Breast epithelium (tissue), 4 donors: ENCODE measurements around the gene CHST5. TPM values are rescaled to one million over a fixed set of nuclear protein-coding genes. Genes with fewer than 3 reads are reported as not detected.

Experiments
- DNase-seq, 2 donors: peaks; one replicate each; pipeline ENCODE4 v3.0.0-alpha.2; 2019; ENCODE audit warnings: low spot score in 2 of 2
- H3K27ac ChIP-seq, 2 donors: fragments of 200-600 bp; sonication (generic) in 1 of 2; one replicate each; pipeline ENCODE4 v1.5.1; 2016 to 2019; ENCODE audit warnings: mild to moderate bottlenecking in 1 of 2
- H3K27me3 ChIP-seq, 2 donors: fragments of 200-600 bp; sonication (generic) in 1 of 2; one replicate each; pipeline versions ENCODE4 v1.5.1 to v1.6.0; 2017 to 2019; ENCODE audit warnings: control low read depth in 1 of 2, mild to moderate bottlenecking in 1 of 2
- H3K36me3 ChIP-seq: fragments of 200-600 bp; one replicate; pipeline ENCODE4 v1.5.1; 2019
- H3K4me1 ChIP-seq, 2 donors: fragments of 200-600 bp; sonication (generic); one replicate each; pipeline ENCODE4 v1.5.1; 2016 to 2019; ENCODE audit warnings: control low read depth in 1 of 2
- H3K4me3 ChIP-seq, 3 donors: fragments of 200-600 bp; sonication (generic); 1 replicate in 2 of 3; 2 replicates in 1 of 3; pipeline ENCODE4 v1.5.1; 2016 to 2019; ENCODE audit warnings: mild to moderate bottlenecking in 3 of 3, moderate library complexity in 2 of 3
- H3K9me3 ChIP-seq, 2 donors: fragments of 200-600 bp; sonication (generic) in 1 of 2; one replicate each; pipeline ENCODE4 v1.5.1; 2016 to 2019; ENCODE audit warnings: control low read depth in 1 of 2
- POLR2A ChIP-seq: fragments of 450-650 bp; IDR thresholded peaks from one replicate; pipeline ENCODE4 v1.6.1; 2016; ENCODE audit warnings: antibody characterized with exemption, mild to moderate bottlenecking, moderate library complexity
- POLR2AphosphoS5 ChIP-seq, 3 donors: sonication (generic); formaldehyde crosslinking; IDR thresholded peaks; one replicate each; pipeline ENCODE4 v1.6.1; 2017; ENCODE audit warnings: antibody characterized with exemption in 3 of 3
- intact Hi-C: fragments of 100-400 bp; cut with DNase I; formaldehyde crosslinking; loops from one replicate; pipeline ENCODE4 v1.15.1; 2023; ENCODE audit warnings: low total_unique reads
- total RNA-seq, 3 donors: library from RNA; depleted of rRNA; stranded (reverse); fragments of >200 nt; gene quantifications; one replicate each; pipeline ENCODE4 v1.1.0, GENCODE V29; 2016
- TF ChIP-seq, protein P1 (sequence below), 3 donors: fragments of 450-650 bp; IDR thresholded peaks; one replicate each; pipeline ENCODE4 v1.5.1; 2016 to 2017; ENCODE audit warnings: antibody characterized with exemption in 3 of 3, mild to moderate bottlenecking in 3 of 3, moderate library complexity in 3 of 3

CHST5 gene
- total RNA-seq, 3 donors from 2014 or later: 0.15 to 0.33 TPM; not detected in 1

DNA sequence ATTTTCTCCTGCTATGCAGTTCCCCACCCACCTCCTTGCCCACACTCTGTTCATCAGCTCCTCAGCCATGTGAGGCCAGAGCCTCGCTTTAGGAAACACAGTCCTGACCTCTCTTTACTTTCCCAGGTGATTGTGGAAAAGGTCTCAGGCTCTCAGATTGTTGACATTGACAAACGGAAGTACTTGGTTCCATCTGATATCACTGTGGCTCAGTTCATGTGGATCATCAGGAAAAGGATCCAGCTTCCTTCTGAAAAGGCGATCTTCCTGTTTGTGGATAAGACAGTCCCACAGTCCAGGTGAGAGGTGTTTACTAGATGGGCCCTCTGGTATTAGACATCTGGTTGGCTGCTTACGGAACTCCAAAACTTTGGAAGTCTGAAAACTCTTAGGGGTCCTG, 32.0 kb upstream of the CHST5 start:
- intact Hi-C loops: no loop called here
- Histone ChIP-seq H3K27ac (peak overlapping the region in 1 of 2 donors; percentile 84), H3K27me3 (no peaks in the 10 kb centered on the region), H3K4me1 (peaks cover 0 to 11% of the 10 kb centered on the region in 2 donors), H3K36me3 (peaks cover 4% of the 10 kb centered on the region), H3K4me3 (peak overlapping the region in 1 of 3 donors; percentile 78), H3K9me3 (no peaks in the 10 kb centered on the region)
- TF ChIP-seq POLR2AphosphoS5 (IDR thresholded peaks at IDR 0.05) (no peak), POLR2A (no peak)
- TF ChIP-seq, protein P1, sequence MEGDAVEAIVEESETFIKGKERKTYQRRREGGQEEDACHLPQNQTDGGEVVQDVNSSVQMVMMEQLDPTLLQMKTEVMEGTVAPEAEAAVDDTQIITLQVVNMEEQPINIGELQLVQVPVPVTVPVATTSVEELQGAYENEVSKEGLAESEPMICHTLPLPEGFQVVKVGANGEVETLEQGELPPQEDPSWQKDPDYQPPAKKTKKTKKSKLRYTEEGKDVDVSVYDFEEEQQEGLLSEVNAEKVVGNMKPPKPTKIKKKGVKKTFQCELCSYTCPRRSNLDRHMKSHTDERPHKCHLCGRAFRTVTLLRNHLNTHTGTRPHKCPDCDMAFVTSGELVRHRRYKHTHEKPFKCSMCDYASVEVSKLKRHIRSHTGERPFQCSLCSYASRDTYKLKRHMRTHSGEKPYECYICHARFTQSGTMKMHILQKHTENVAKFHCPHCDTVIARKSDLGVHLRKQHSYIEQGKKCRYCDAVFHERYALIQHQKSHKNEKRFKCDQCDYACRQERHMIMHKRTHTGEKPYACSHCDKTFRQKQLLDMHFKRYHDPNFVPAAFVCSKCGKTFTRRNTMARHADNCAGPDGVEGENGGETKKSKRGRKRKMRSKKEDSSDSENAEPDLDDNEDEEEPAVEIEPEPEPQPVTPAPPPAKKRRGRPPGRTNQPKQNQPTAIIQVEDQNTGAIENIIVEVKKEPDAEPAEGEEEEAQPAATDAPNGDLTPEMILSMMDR (IDR thresholded peaks at IDR 0.05): no peak
- DNase-seq: no peak

DNA sequence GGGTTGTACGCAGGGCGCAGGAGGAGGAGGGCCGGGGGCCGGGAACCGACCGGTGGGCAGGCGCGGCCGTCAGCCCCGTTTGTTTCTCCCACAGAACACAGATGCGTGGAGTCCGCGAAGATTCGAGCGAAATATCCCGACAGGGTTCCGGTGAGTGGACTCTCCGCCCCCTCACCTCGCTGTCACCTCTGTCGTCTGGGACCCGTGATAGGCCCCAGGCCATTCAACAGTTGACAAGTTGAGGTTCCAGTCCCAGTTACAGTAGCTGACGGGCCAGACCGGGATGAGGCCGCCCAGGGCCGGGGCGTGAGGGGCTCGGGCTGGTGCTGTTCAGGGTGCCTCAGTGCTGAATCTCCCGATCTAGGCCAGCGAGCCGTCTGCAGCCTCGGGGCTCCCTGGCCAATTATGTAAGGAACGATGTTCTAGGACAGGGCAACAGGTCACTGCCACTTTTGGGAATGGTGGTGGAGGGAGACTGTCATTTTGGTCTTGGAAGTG, 30.9 kb upstream of the CHST5 start:
- no peak for DNase-seq
- Histone ChIP-seq H3K4me3 (peak overlapping the region; percentile 78 to 98 (median 95)), H3K36me3 (no peaks in the 10 kb centered on the region), H3K9me3 (no peaks in the 10 kb centered on the region), H3K4me1 (peaks cover 0 to 11% of the 10 kb centered on the region in 2 donors), H3K27me3 (no peaks in the 10 kb centered on the region), H3K27ac (peak overlapping the region; percentile 73 to 84)
- intact Hi-C loops: no loop called here
- TF ChIP-seq, protein P1 (IDR thresholded peaks at IDR 0.05): no peak
- TF ChIP-seq POLR2A (no peak), POLR2AphosphoS5 (IDR thresholded peaks at IDR 0.05) (no peak)

DNA sequence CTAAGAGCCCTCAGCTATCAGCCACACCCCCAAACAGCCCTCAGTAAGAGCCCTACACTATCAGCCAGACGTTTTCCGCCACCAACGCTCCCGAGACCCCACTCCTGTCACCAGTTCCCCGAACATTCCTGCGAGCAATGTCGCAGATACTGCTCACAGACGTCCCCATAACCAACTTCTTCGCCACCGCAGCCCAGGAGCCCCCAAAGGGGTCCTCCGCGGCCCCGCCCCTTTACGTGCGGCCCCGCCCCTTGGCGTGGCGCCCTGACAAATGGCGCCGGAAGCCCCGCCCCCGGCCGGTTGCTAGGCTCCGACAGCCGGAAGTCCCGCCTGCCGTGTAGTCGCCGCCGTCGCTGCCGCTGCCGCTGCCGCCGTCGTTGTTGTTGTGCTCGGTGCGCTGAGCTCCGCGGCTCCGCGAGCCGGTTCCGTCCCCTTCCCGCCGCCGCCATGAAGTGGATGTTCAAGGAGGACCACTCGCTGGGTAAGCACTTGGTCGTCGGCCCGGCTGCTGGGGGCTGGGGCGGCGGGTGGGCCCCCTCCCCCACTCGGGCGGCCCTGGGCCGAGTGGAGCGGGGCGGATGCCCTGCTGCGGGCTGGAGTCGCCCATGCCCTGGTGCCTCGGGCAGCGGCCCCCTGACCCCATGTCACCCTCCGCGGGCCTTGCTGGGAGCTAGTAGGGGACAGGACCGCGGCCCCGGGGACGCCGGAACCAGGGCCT, 30.3 kb upstream of the CHST5 start, which contains the start of gene GABARAPL2:
Gene GABARAPL2 (plus strand): TSS at position 340 of the 718 bp plus-strand sequence. CDS start 108 bp downstream, at position 448.
- TF ChIP-seq, protein P1 (IDR thresholded peaks at IDR 0.05): no peak
- TF ChIP-seq POLR2A (peak; percentile 87), POLR2AphosphoS5 (IDR thresholded peaks at IDR 0.05) (peak; percentile 80 to 95 (median 94))
- Histone ChIP-seq H3K27ac (peak within 1 kb of the TSS; percentile 73 to 84), H3K27me3 (no peaks in the 10 kb centered on the region), H3K4me1 (peaks cover 0 to 11% of the 10 kb centered on the region in 2 donors), H3K36me3 (no peaks in the 10 kb centered on the region), H3K4me3 (peak within 1 kb of the TSS; percentile 78 to 98 (median 95)), H3K9me3 (no peaks in the 10 kb centered on the region)
- intact Hi-C loops: no loop called here
- peak; percentile 67 to 75 for DNase-seq

DNA sequence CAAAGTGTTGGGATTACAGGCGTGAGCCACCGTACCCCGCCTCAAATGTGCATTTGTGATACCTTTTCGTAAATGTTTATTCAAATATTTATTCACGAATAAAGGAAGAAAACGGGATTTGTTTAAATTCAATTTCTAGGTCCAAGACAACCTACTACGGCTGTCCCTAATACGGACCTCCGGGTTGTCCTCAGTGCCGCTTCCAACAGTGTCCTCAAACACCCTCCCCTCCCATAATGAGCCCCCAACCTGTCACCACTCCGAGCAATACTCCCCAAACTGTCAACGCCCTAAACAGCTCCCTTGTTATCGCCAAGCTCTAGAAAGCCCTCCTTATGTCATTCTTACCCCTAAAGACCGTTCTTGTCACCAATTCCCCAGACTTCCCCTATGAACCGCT, 29.7 kb upstream of the CHST5 start:
- Histone ChIP-seq H3K36me3 (no peaks in the 10 kb centered on the region), H3K4me3 (peak overlapping the region; percentile 78 to 98 (median 95)), H3K27me3 (no peaks in the 10 kb centered on the region), H3K27ac (peak overlapping the region; percentile 73 to 84), H3K9me3 (no peaks in the 10 kb centered on the region), H3K4me1 (peaks cover 0 to 11% of the 10 kb centered on the region in 2 donors)
- intact Hi-C loops: no loop called here
- DNase-seq: no peak
- TF ChIP-seq POLR2AphosphoS5 (IDR thresholded peaks at IDR 0.05) (no peak), POLR2A (no peak)
- TF ChIP-seq, protein P1 (IDR thresholded peaks at IDR 0.05): no peak
